Mononuclear cell (primary cell): Measurements from ENCODE around the gene RELCH. TPM values are rescaled to one million over a fixed set of nuclear protein-coding genes. Genes with fewer than 3 reads are reported as not detected.

Source experiments
- H3K27me3 ChIP-seq: 2 replicates; pipeline ENCODE4 v1.6.0; 2011; ENCODE audit warnings: low read length, control low read depth; ENCODE audit not compliant: insufficient read depth
- H3K4me1 ChIP-seq: 2 replicates; pipeline ENCODE4 v1.5.1; 2011; ENCODE audit warnings: mild to moderate bottlenecking, low read length, control low read depth; ENCODE audit not compliant: insufficient read depth
- H3K4me3 ChIP-seq: 2 replicates; pipeline ENCODE4 v1.5.1; 2011; ENCODE audit warnings: mild to moderate bottlenecking, low read length, moderate library complexity
- H3K9me3 ChIP-seq: 2 replicates; pipeline ENCODE4 v1.5.1; 2011; ENCODE audit warnings: low read depth, mild to moderate bottlenecking, control low read depth, low read length
- total RNA-seq: library from RNA; depleted of rRNA; stranded (reverse); fragments of >200 nt; gene quantifications from one replicate; pipeline ENCODE4 v1.2.3, GENCODE V29; 2012

RELCH gene
- total RNA-seq, 1 donor: 53.3 TPM

GRCh38 chr18:62331581-62332356 lies 144.7 kb downstream of the RELCH start:
- no peaks in the 10 kb centered on the region for H3K9me3 ChIP-seq
- H3K4me1 ChIP-seq: peaks cover 46% of the 10 kb centered on the region
- H3K27me3 ChIP-seq: peaks cover 32% of the 10 kb centered on the region
- no peak overlapping the region for H3K4me3 ChIP-seq

- peaks cover 41% of the 10 kb centered on the region for H3K4me1 ChIP-seq
These were observed 145.4 kb downstream of the RELCH start for GRCh38 chr18:62332431-62332830.

GRCh38 chr18:62332964-62333695 lies 146.1 kb downstream of the RELCH start:
- H3K9me3 ChIP-seq: no peaks in the 10 kb centered on the region
- peaks cover 19% of the 10 kb centered on the region for H3K27me3 ChIP-seq
- H3K4me3 ChIP-seq: no peak overlapping the region
- peaks cover 41% of the 10 kb centered on the region for H3K4me1 ChIP-seq

More at GRCh38 chr18:62332431-62332830, 145.4 kb downstream of the RELCH start:
- H3K27me3 ChIP-seq: peaks cover 26% of the 10 kb centered on the region
- no peaks in the 10 kb centered on the region for H3K9me3 ChIP-seq
- no peak overlapping the region for H3K4me3 ChIP-seq

GRCh38 chr18:62334120-62334519 lies 147.1 kb downstream of the RELCH start:
- Histone ChIP-seq H3K9me3 (no peaks in the 10 kb centered on the region), H3K4me3 (no peak overlapping the region), H3K27me3 (peaks cover 13% of the 10 kb centered on the region), H3K4me1 (peaks cover 46% of the 10 kb centered on the region)

GRCh38 chr18:62335494-62335893 lies 148.4 kb downstream of the RELCH start:
- H3K4me1 ChIP-seq: peaks cover 35% of the 10 kb centered on the region
- H3K9me3 ChIP-seq: no peaks in the 10 kb centered on the region
- peaks cover 3% of the 10 kb centered on the region for H3K27me3 ChIP-seq

GRCh38 chr18:62336618-62337017 lies 149.6 kb downstream of the RELCH start:
- Histone ChIP-seq H3K9me3 (no peaks in the 10 kb centered on the region), H3K4me1 (peaks cover 24% of the 10 kb centered on the region), H3K4me3 (no peak overlapping the region), H3K27me3 (peaks cover under 1% of the 10 kb centered on the region)

More at GRCh38 chr18:62335494-62335893, 148.4 kb downstream of the RELCH start:
- H3K4me3 ChIP-seq: no peak overlapping the region

- no peaks in the 10 kb centered on the region for H3K9me3 ChIP-seq
- H3K27me3 ChIP-seq: no peaks in the 10 kb centered on the region
- H3K4me3 ChIP-seq: no peak overlapping the region
- peaks cover 16% of the 10 kb centered on the region for H3K4me1 ChIP-seq
These were observed 150.3 kb downstream of the RELCH start for GRCh38 chr18:62337336-62337735.

- Histone ChIP-seq H3K4me3 (no peak overlapping the region), H3K4me1 (peaks cover 8% of the 10 kb centered on the region), H3K9me3 (no peaks in the 10 kb centered on the region), H3K27me3 (no peaks in the 10 kb centered on the region)
These were observed 151.5 kb downstream of the RELCH start for GRCh38 chr18:62338446-62339105.

GRCh38 chr18:62339106-62339988 lies 152.3 kb downstream of the RELCH start:
- Histone ChIP-seq H3K4me1 (peaks cover 8% of the 10 kb centered on the region), H3K9me3 (no peaks in the 10 kb centered on the region), H3K4me3 (no peak overlapping the region), H3K27me3 (no peaks in the 10 kb centered on the region)

- Histone ChIP-seq H3K4me3 (no peak overlapping the region), H3K4me1 (peaks cover 8% of the 10 kb centered on the region), H3K27me3 (no peaks in the 10 kb centered on the region), H3K9me3 (no peaks in the 10 kb centered on the region)
These were observed 153.9 kb downstream of the RELCH start for GRCh38 chr18:62340996-62341395.

- Histone ChIP-seq H3K27me3 (no peaks in the 10 kb centered on the region), H3K4me3 (no peak overlapping the region), H3K4me1 (peaks cover 8% of the 10 kb centered on the region), H3K9me3 (no peaks in the 10 kb centered on the region)
These were observed 154.4 kb downstream of the RELCH start for GRCh38 chr18:62341473-62341872.

GRCh38 chr18:62342884-62343283 lies 155.8 kb downstream of the RELCH start:
- H3K4me3 ChIP-seq: no peak overlapping the region
- no peaks in the 10 kb centered on the region for H3K9me3 ChIP-seq
- no peaks in the 10 kb centered on the region for H3K27me3 ChIP-seq
- H3K4me1 ChIP-seq: peaks cover 8% of the 10 kb centered on the region

GRCh38 chr18:62343316-62343715 lies 156.3 kb downstream of the RELCH start:
- H3K4me1 ChIP-seq: peaks cover 8% of the 10 kb centered on the region
- no peaks in the 10 kb centered on the region for H3K27me3 ChIP-seq
- no peak overlapping the region for H3K4me3 ChIP-seq
- no peaks in the 10 kb centered on the region for H3K9me3 ChIP-seq

GRCh38 chr18:62345909-62346308 lies 158.9 kb downstream of the RELCH start:
- H3K4me1 ChIP-seq: no peaks in the 10 kb centered on the region
- H3K9me3 ChIP-seq: no peaks in the 10 kb centered on the region
- H3K27me3 ChIP-seq: no peaks in the 10 kb centered on the region
- H3K4me3 ChIP-seq: no peak overlapping the region
